GM10847 (cell line): ENCODE measurements around the gene NTM.

ENCODE experiments used
- POLR2A ChIP-seq: IDR thresholded peaks from 2 replicates; pipeline ENCODE4 v1.6.1; 2011; ENCODE audit not compliant: insufficient read length; ENCODE audit errors: extremely low read depth

NTM gene

GRCh38 chr11:132200353-132200936 is 830.0 kb downstream of the NTM start:
- no peak for TF ChIP-seq POLR2A

DNA sequence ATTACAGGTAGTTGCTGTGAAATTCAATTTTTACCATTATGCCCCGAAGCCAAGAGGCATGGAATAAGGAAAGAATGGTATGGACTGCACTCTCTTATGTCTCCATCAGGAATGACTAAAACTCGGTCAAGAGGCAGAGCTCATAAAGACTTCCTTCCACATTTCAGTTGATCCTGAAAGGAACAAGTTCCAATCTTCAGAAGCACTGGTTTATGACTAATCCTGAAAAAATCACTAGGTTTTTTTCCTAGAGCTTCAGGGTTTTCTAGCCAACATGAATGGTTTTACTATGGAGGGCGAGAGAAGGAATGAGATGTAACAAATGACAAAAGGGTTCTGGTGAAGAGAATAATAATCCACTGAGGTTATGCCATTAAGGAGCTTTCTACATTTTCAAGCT is 832.2 kb downstream of the NTM start:
- no peak for TF ChIP-seq POLR2A

DNA sequence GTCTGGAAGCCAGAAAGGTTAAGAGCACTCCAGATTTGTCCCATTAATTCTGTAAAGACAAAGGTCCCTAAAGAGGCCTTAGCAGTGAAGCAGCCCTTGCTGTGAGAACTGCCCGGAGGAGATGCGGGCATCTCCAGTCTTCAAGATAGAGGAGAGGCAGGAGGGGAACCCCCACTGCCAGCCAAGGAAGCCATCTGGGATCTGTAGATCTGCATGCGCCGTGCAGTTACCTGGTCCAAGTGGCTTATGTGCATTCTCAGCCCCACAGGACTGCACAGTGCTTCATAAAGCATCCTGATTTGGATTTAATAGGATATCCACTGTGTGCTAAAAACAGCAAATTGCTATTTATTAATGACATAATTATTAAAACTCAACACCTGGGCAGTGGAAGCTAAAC is 834.6 kb downstream of the NTM start:
- TF ChIP-seq POLR2A: no peak

DNA sequence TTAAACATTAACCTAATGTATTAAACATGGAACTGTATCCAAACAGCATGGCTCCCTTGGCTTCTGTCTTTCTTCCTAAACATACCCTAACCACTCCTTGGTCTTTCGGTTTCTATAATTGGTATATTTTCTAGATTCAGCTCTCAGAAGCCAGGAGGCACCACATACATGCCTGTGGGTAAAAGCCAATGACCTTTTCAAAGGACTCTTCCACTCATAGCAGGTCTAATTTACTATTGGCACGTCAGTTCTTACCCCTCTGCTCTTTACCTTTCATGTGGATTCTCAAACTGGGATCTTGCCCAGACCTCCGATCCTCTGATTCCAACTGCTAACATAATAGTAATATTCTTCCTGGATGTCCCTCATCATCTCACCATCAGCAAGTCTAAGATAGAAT is 835.1 kb downstream of the NTM start:
- no peak for TF ChIP-seq POLR2A

DNA sequence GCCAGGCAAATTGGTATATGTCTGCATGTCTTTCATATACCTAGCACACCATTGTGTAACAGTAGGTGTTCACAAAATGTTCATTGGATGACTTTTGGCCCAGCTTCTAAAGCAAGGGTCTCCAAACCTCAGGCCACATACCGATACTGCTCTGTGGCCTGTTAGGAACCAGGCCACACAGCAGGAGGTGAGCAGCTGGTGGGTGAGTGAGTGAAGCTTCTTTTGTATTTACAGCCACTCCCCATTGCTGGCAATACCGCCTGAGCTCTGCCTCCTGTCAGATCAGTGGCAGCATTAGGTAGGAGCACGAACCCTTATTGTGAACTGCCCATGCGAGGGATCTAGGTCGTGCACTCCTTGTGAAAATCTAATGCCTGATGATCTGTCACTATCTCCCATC is 836.6 kb downstream of the NTM start:
- no peak for TF ChIP-seq POLR2A

GRCh38 chr11:132208477-132209055 is 838.2 kb downstream of the NTM start:
- TF ChIP-seq POLR2A: no peak

- TF ChIP-seq POLR2A: no peak
Measured at GRCh38 chr11:132211479-132211878, 841.1 kb downstream of the NTM start.

DNA sequence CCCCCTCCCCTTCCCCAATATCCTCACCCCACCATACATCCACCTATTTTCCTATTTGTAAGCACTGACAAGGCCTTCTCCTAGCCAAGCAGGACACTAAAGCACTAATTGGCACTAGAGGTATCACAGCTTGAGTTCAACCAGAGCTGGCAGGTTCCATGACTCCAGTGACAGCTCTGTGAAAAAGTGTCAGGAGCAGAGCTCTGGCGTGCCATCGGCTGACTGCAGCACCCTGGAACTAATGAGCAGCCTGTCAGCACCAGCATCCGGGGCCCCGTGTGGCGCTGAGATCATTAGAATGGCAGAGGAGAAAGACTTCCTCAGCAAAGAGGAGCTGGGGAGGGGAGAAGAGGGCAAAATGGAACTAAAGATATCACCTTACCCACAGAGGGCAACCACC is 847.4 kb downstream of the NTM start:
- TF ChIP-seq POLR2A: no peak

DNA sequence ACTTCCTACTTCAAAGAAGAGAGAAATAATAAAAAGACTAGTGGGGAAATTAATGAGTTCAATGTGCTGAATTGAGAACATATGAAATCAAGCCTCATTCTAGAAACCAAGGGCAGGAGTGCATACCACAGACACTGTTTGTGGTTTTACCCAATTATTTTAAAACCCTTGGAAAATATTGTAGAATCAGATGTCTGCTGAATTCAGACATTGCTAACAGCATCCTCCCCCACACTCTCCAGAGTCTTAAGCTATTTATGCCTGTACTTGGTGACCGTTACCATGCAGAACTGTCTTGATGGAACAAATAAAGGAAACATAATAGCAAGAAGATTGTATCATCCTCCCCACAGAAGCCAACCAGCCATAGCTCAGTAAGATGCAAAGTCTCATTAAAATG is 850.1 kb downstream of the NTM start:
- no peak for TF ChIP-seq POLR2A

GRCh38 chr11:132222345-132222744 is 851.9 kb downstream of the NTM start:
- TF ChIP-seq POLR2A: no peak

GRCh38 chr11:132226522-132226921 is 856.1 kb downstream of the NTM start:
- no peak for TF ChIP-seq POLR2A

- no peak for TF ChIP-seq POLR2A
Measured at GRCh38 chr11:132228746-132229325, 858.4 kb downstream of the NTM start.

DNA sequence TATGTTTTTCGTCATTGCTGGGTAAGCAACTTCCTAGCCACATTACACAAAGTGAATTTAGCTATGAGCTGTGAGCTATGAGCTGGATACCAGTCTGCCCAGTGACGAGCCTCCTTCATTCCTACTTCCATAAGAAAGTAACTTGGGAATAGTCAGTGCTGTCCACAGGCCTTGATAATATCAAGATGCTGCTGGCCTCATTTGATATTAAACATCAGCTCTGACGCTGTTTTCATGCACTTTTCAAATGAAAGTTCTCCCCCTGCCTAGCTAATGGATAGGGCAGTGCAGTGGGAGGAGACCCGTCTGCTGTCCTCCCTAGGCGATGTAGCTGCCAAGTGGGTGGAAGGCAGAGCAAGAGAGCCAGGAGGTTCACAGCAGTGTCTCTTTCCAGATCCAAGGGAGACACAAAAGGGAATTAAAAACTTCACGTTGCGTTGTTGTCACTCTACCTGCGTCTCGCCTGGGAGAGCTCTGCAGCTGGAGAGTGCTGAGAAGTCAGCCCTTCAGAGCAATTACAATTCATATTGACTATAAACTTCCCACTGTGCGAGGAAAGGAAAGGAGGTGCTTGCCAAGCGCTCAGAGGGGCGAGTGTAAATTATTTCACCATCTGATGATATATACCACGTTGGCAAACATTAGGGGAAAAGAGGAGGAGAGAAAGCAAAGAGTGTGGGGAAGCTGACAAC is 861.4 kb downstream of the NTM start:
- no peak for TF ChIP-seq POLR2A

- TF ChIP-seq POLR2A: no peak
Measured at GRCh38 chr11:132234878-132235277, 864.5 kb downstream of the NTM start.

- no peak for TF ChIP-seq POLR2A
Measured at GRCh38 chr11:132237781-132238180, 867.4 kb downstream of the NTM start.

DNA sequence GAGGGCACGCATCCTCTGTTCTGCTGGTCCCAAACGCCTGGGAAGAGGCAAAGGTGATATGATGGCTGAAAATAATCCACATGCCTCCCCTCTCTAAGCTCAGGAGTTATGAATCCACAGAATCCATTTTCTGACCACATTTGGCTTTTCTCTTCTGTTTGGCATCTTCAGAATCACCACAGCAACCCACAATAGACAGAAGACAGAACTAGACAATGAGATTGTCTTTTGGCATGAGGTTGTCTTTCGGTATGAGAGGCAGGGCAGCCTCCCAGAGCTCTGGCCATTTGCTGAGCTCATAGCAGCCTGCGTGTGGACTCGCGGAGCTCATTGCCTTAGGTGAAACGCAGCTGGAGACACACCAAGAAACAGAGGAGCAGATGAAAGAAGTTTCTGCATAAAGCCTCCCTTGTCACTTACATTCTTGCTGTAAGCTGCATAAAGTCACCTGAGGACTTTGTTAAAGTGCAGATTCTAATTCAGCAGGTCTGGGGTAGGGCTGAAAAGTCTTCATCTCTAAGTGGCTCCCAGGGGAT is 868.0 kb downstream of the NTM start:
- no peak for TF ChIP-seq POLR2A
